ENCODE data around the gene CERK.

DNA sequence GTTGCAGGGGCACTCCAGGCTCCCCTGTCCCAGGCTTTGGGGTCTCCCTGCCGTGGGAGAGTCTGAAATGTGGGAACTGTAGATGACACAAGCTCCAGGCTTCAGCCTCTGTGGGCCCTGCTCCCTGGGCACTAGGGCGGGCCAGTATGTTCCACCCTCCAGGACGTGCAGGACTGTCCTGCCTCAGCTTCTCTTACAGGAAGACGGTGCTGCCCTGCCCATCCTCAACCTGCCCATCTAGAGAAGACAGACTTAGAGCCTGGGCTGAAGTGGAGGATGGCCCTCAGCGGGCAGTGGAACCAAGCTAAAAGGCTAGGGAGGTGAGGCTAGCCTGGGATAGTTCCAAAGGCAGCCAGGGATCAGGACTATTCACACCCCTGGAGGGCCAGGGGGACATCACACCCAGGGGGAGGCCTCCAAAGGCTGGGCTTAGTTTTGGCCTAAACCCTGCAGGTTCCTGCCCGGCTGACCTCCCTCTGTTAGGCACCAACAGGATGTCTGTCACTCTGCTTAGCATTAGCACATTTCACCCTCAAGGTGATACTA, 4.0 kb upstream of the CERK start:
- TF ChIP-seq, protein P1, sequence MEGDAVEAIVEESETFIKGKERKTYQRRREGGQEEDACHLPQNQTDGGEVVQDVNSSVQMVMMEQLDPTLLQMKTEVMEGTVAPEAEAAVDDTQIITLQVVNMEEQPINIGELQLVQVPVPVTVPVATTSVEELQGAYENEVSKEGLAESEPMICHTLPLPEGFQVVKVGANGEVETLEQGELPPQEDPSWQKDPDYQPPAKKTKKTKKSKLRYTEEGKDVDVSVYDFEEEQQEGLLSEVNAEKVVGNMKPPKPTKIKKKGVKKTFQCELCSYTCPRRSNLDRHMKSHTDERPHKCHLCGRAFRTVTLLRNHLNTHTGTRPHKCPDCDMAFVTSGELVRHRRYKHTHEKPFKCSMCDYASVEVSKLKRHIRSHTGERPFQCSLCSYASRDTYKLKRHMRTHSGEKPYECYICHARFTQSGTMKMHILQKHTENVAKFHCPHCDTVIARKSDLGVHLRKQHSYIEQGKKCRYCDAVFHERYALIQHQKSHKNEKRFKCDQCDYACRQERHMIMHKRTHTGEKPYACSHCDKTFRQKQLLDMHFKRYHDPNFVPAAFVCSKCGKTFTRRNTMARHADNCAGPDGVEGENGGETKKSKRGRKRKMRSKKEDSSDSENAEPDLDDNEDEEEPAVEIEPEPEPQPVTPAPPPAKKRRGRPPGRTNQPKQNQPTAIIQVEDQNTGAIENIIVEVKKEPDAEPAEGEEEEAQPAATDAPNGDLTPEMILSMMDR (IDR thresholded peaks at IDR 0.05), result no peak
- TF ChIP-seq POLR2A (IDR thresholded peaks at IDR 0.05), result no peak
- TF ChIP-seq POLR2AphosphoS5 (IDR thresholded peaks at IDR 0.05), result no peak
- no peak for TF ChIP-seq EP300 (IDR thresholded peaks at IDR 0.05)
